IMR-90 (cell line): ENCODE data around the gene RDH13.

ENCODE experiments used
- CEBPB ChIP-seq: IDR thresholded peaks from 2 replicates; pipeline ENCODE4 v1.6.1; 2012; ENCODE audit warnings: low read depth, low read length, improper control_type of control experiment
- CTCF ChIP-seq: conservative IDR thresholded peaks from 2 replicates; pipeline ENCODE4 v1.5.1; 2012; ENCODE audit warnings: mild to moderate bottlenecking, low read depth, low read length, improper control_type of control experiment
- FOS ChIP-seq: fragments of 150-350 bp; IDR thresholded peaks from 2 replicates; pipeline ENCODE4 v1.6.1; 2016; ENCODE audit warnings: low read depth, low read length
- MAZ ChIP-seq: IDR thresholded peaks from 2 replicates; pipeline ENCODE4 v1.6.1; 2012; ENCODE audit warnings: low read depth, mild to moderate bottlenecking, low read length, improper control_type of control experiment, moderate library complexity, borderline replicate concordance
- POLR2A ChIP-seq: IDR thresholded peaks from 2 replicates; pipeline ENCODE4 v1.6.1; 2012; ENCODE audit warnings: mild to moderate bottlenecking, low read depth, low read length
- RFX5 ChIP-seq: IDR thresholded peaks from 2 replicates; pipeline ENCODE4 v1.8.0; 2012; ENCODE audit warnings: low read depth, mild to moderate bottlenecking, low read length, moderate library complexity

- no peak for TF ChIP-seq CTCF
- TF ChIP-seq POLR2A = no peak
- TF ChIP-seq CEBPB = no peak
- TF ChIP-seq FOS = no peak
- TF ChIP-seq MAZ = no peak
- no peak for TF ChIP-seq RFX5
Observed at GRCh38 chr19:55111238-55111831, 48.4 kb upstream of the RDH13 start.
